Activated CD4-positive, alpha-beta memory T cell treated with anti-CD3 and anti-CD28 coated beads, Interleukin-2, amount 10 ng/mL, durations not matched to agents 7 days and 5 days (primary cell): ENCODE data around the gene IL11. TPM values are rescaled to one million over a fixed set of nuclear protein-coding genes. Genes with fewer than 3 reads are reported as not detected.

Source experiments
- CTCF ChIA-PET: fragments of 350-600 bp; sonication (Branson Sonifier 250); formaldehyde crosslinking; loops from one replicate; lab custom pipeline; 2021; ENCODE audit warnings: antibody characterized with exemption, inconsistent platforms; lab: Charles Lee
- POLR2A ChIA-PET: fragments of 350-600 bp; sonication (Branson Sonifier 250); formaldehyde crosslinking; loops from one replicate; lab custom pipeline; 2021; ENCODE audit warnings: antibody characterized with exemption; lab: Charles Lee
- DNase-seq: peaks from one replicate; pipeline ENCODE4 v3.0.0-alpha.2; 2020
- H3K27ac Mint-ChIP-seq: one replicate; pipeline ENCODE4 v1.8.0; 2021; ENCODE audit warnings: mild to moderate bottlenecking, mixed read lengths
- H3K27me3 Mint-ChIP-seq: one replicate; pipeline ENCODE4 v1.8.0; 2021; ENCODE audit warnings: mixed read lengths
- H3K36me3 Mint-ChIP-seq: one replicate; pipeline ENCODE4 v1.8.0; 2021; ENCODE audit warnings: low read depth, mixed read lengths
- H3K4me1 Mint-ChIP-seq: one replicate; pipeline ENCODE4 v1.8.0; 2021; ENCODE audit warnings: mixed read lengths
- H3K4me3 Mint-ChIP-seq: one replicate; pipeline ENCODE4 v1.8.0; 2021; ENCODE audit warnings: mild to moderate bottlenecking, mixed read lengths
- H3K9me3 Mint-ChIP-seq: one replicate; pipeline ENCODE4 v1.8.0; 2021; ENCODE audit warnings: mixed read lengths
- total RNA-seq, 2 experiments: library from RNA; stranded (reverse); gene quantifications; one replicate each; pipeline ENCODE4 v1.2.3, GENCODE V29; 2021

IL11 gene
- total RNA-seq, 2 experiments from 2014 or later, result 0.48 TPM; not detected in 1

DNA sequence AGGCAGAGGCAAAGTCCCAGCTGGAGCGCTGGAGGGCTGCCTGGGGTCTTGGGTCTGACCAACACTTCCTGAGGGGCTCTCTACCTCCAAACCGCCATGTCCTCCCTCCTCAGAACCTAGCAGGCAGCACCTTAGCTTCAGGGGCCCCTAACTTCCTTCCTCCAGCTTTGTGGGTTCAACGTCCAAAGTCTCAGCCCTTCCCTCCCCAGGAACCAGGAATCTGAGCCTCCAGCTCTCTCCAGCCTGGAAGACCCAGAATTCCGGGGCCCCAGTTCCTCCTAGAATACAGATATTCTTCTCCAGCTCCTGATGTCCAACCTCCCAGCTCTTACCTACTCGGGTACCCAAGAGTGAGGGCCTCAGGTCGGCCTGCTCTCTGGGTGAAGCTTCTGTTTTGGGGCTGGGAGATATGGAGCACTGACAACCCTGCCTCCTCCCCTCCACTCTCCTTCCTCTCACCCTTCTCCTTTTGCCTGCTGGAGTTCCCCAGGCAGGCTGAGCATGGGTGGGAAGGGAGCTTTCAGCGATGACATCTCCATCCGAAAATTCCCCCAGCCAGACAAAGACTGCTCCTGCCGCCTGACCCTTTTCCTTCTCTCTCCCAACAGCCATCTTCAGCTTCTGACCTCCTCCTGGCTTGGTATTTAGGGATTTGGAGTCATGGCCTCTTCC is 48.7 kb downstream of the IL11 start:
- Mint-ChIP-seq H3K27ac (no peak overlapping the region), H3K4me3 (no peak overlapping the region), H3K9me3 (no peaks in the 10 kb centered on the region), H3K4me1 (peaks cover 20% of the 10 kb centered on the region), H3K27me3 (peaks cover 11% of the 10 kb centered on the region), H3K36me3 (no peaks in the 10 kb centered on the region)
- DNase-seq, result no peak
- CTCF ChIA-PET, result interaction anchor here (1.0 to 4.5 kb wide), 3 partner anchors 11 to 30 kb away, joined by 3 to 26 read pairs (median 6); no protein-coding TSS in a partner anchor
- POLR2A ChIA-PET, result interaction anchor here (0.9 kb wide), 1 partner anchor 18 kb away, joined by 3 read pairs; the partner anchor contains the start of gene KMT5C

GRCh38 chr19:55320844-55321419 is 49.3 kb downstream of the IL11 start:
- Mint-ChIP-seq H3K4me1 (peaks cover 17% of the 10 kb centered on the region), H3K9me3 (no peaks in the 10 kb centered on the region), H3K36me3 (no peaks in the 10 kb centered on the region)

GRCh38 chr19:55319785-55320184 is 50.5 kb downstream of the IL11 start:
- no peaks in the 10 kb centered on the region for H3K36me3 Mint-ChIP-seq
- CTCF ChIA-PET, result interaction anchor here (1.3 kb wide), 1 partner anchor 18 kb away, joined by 3 read pairs; no protein-coding TSS in a partner anchor
- H3K4me1 Mint-ChIP-seq, result peaks cover 11% of the 10 kb centered on the region
- H3K9me3 Mint-ChIP-seq, result no peaks in the 10 kb centered on the region
- DNase-seq, result no peak
- H3K27ac Mint-ChIP-seq, result no peak overlapping the region
- no peak overlapping the region for H3K4me3 Mint-ChIP-seq
- POLR2A ChIA-PET, result interaction anchor here (1.0 kb wide), 1 partner anchor 19 kb away, joined by 4 read pairs; the partner anchor contains the start of gene KMT5C
- H3K27me3 Mint-ChIP-seq, result peaks cover 11% of the 10 kb centered on the region

More at GRCh38 chr19:55320844-55321419, 49.3 kb downstream of the IL11 start:
- peaks cover 11% of the 10 kb centered on the region for H3K27me3 Mint-ChIP-seq
- ChIA-PET CTCF (interaction anchor here (1.0 to 4.5 kb wide), 4 partner anchors 11 to 29 kb away, joined by 3 to 26 read pairs (median 4); no protein-coding TSS in a partner anchor), POLR2A (interaction anchor here (0.9 to 1.0 kb wide), 2 partner anchors 18 to 19 kb away, joined by 3 to 4 read pairs; partner anchors contain the start of gene KMT5C)
- H3K27ac Mint-ChIP-seq, result no peak overlapping the region
- DNase-seq, result no peak
- no peak overlapping the region for H3K4me3 Mint-ChIP-seq

GRCh38 chr19:55316646-55317045 is 53.6 kb downstream of the IL11 start:
- Mint-ChIP-seq H3K9me3 (no peaks in the 10 kb centered on the region), H3K4me3 (no peak overlapping the region), H3K36me3 (no peaks in the 10 kb centered on the region), H3K27ac (no peak overlapping the region), H3K4me1 (peaks cover 2% of the 10 kb centered on the region), H3K27me3 (no peaks in the 10 kb centered on the region)
- DNase-seq, result no peak
- POLR2A ChIA-PET, result interaction anchor here (1.0 kb wide), 1 partner anchor 36 kb away, joined by 3 read pairs; no protein-coding TSS in a partner anchor
- CTCF ChIA-PET, result interaction anchor here (2.4 kb wide), 1 partner anchor 15 kb away, joined by 9 read pairs; no protein-coding TSS in a partner anchor

DNA sequence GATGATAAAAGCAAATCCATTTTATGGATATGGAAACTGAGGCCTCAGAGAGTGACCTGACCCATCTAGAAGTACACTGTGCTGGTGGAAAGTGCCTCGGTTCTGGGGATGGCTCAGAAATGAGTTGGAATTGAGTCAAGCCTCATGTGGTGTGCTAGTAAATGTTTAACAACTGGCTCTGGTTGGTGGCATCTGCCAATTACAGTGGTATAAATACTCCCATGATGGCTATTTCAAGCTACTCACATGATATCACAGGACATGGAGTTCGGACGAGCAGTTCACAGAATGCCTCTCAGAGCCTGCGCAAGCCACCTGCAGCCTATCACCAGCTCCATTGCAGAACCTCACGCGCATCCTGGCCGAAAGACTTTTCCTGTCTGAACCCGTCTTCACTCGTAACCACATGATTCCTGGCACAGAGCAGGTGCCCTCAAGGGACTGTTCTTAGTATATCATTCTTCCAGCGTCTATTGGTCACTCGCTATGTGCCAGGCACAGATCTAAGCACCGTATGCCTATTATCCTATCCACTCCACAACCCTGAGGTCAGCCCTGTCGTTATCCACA is 54.2 kb downstream of the IL11 start:
- Mint-ChIP-seq H3K27ac (no peak overlapping the region), H3K9me3 (no peaks in the 10 kb centered on the region), H3K36me3 (no peaks in the 10 kb centered on the region), H3K4me3 (no peak overlapping the region), H3K27me3 (no peaks in the 10 kb centered on the region), H3K4me1 (no peaks in the 10 kb centered on the region)
- POLR2A ChIA-PET, result no interaction called here
- no peak for DNase-seq
- CTCF ChIA-PET, result interaction anchor here (2.4 kb wide), 1 partner anchor 14 kb away, joined by 9 read pairs; no protein-coding TSS in a partner anchor

DNA sequence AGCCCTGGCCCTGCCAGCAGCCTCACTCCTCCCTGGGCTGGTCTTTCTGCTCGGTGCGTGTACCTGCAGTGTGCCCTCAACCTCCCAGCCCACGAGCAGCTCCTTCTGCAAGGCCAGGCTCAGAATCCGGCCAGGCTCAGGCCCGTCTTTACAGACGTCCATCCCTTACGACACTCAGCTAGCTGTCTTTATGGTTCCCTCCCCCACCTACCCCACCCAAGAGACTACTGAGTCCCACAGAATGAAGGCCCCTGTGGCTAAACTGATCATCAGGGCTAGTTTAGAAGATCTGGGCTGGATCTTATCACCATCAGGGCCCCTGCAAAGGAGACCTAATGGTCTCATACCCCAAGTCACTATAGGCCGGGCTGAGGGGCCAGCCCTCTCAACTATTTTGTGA is 55.9 kb downstream of the IL11 start:
- Mint-ChIP-seq H3K36me3 (no peaks in the 10 kb centered on the region), H3K4me3 (no peak overlapping the region), H3K4me1 (no peaks in the 10 kb centered on the region), H3K27ac (no peak overlapping the region), H3K9me3 (no peaks in the 10 kb centered on the region), H3K27me3 (no peaks in the 10 kb centered on the region)
- ChIA-PET POLR2A (interaction anchor here (1.2 kb wide), 1 partner anchor 93 kb away, joined by 3 read pairs; the partner anchor contains the start of gene UBE2S), CTCF (no interaction called here)
- DNase-seq, result no peak

Other genes starting within 250 kb of the IL11 start
- under 1 TPM; 0.38 to 0.68 TPM for gene TNNT1, start 221.3 kb downstream of the IL11 start, total RNA-seq
- not detected for gene TNNI3, start 212.7 kb downstream of the IL11 start, total RNA-seq
- not detected for gene DNAAF3, start 203.8 kb downstream of the IL11 start, total RNA-seq
- not detected for gene SYT5, start 190.2 kb downstream of the IL11 start, total RNA-seq
- gene PTPRH, start 161.0 kb downstream of the IL11 start, total RNA-seq, result not detected
- gene TMEM86B, start 141.7 kb downstream of the IL11 start, total RNA-seq, result 10 to 100 TPM; 10.3 to 12.4 TPM
- gene PPP6R1, start 111.4 kb downstream of the IL11 start, total RNA-seq, result 100 to 1,000 TPM; 213 to 229 TPM
- 10 to 100 TPM; 28.9 to 29.0 TPM for gene HSPBP1, start 90.4 kb downstream of the IL11 start, total RNA-seq
- 1 to 10 TPM; 5.6 to 5.7 TPM for gene BRSK1, start 86.5 kb downstream of the IL11 start, total RNA-seq
- 1 to 10 TPM; 1.0 to 2.0 TPM for gene TMEM150B, start 45.1 kb downstream of the IL11 start, total RNA-seq
- 10 to 100 TPM; 27.2 to 28.9 TPM for gene KMT5C, start 30.6 kb downstream of the IL11 start, total RNA-seq
- 1 to 10 TPM in 1 of 2 experiments, under 1 TPM in 1; 0.83 to 2.0 TPM for gene COX6B2, start 15.7 kb downstream of the IL11 start, total RNA-seq
- not detected for gene GARIN5B, start 7.2 kb downstream of the IL11 start, total RNA-seq
- gene TMEM190, start 6.4 kb upstream of the IL11 start, total RNA-seq, result not detected
- gene TMEM238, start 13.8 kb upstream of the IL11 start, total RNA-seq, result 10 to 100 TPM; 19.2 to 19.3 TPM
- 1,000 to 10,000 TPM; 3,004 to 3,026 TPM for gene RPL28, start 15.5 kb upstream of the IL11 start, total RNA-seq
- 100 to 1,000 TPM; 277 to 284 TPM for gene UBE2S, start 37.3 kb upstream of the IL11 start, total RNA-seq
- not detected for gene SHISA7, start 72.8 kb upstream of the IL11 start, total RNA-seq
- 10 to 100 TPM; 14.5 to 16.7 TPM for gene ISOC2, start 91.2 kb upstream of the IL11 start, total RNA-seq
- gene C19orf85, start 94.3 kb upstream of the IL11 start, total RNA-seq, result not detected
- gene ZNF628, start 106.2 kb upstream of the IL11 start, total RNA-seq, result 1 to 10 TPM; 6.7 to 9.1 TPM
- gene NAT14, start 114.7 kb upstream of the IL11 start, total RNA-seq, result 10 to 100 TPM; 11.9 to 12.0 TPM
- gene SSC5D, start 118.0 kb upstream of the IL11 start, total RNA-seq, result under 1 TPM; 0.15 to 0.18 TPM
- not detected for gene SBK2, start 166.7 kb upstream of the IL11 start, total RNA-seq
- gene SBK3, start 175.1 kb upstream of the IL11 start, total RNA-seq, result not detected
- 1 to 10 TPM; 6.4 to 6.6 TPM for gene ZNF579, start 210.4 kb upstream of the IL11 start, total RNA-seq
- 10 to 100 TPM; 10.9 to 11.7 TPM for gene FIZ1, start 229.1 kb upstream of the IL11 start, total RNA-seq
- 10 to 100 TPM; 35.4 to 37.3 TPM for gene ZNF524, start 229.8 kb upstream of the IL11 start, total RNA-seq
- 10 to 100 TPM; 15.3 to 15.4 TPM for gene ZNF865, start 235.2 kb upstream of the IL11 start, total RNA-seq